HG02938 (cell line): ENCODE measurements around the gene GFOD1.

ENCODE experiments used
- ATAC-seq: cut with Tn5 transposase; IDR thresholded peaks from one replicate; pipeline ENCODE4 v1.9.1; 2021; ENCODE audit warnings: mild to moderate bottlenecking, moderate library complexity; ENCODE audit not compliant: unreplicated experiment

Gene GFOD1

GRCh38 chr6:13487122-13488014, at the start of gene GFOD1:
TSS of gene GFOD1 (minus strand) at chr6:13487600. CDS start at chr6:13486890, 710 bp downstream.
- ATAC-seq = peak; percentile 74

- no peak for ATAC-seq
Observed at GRCh38 chr6:13536796-13537526, 49.6 kb upstream of the GFOD1 start.

GRCh38 chr6:13535306-13535705, 47.9 kb upstream of the GFOD1 start:
- ATAC-seq = no peak

- no peak for ATAC-seq
Observed at GRCh38 chr6:13534536-13534935, 47.1 kb upstream of the GFOD1 start.

- no peak for ATAC-seq
Observed at GRCh38 chr6:13531956-13532355, 44.6 kb upstream of the GFOD1 start.

- no peak for ATAC-seq
Observed at GRCh38 chr6:13528777-13529343, 41.5 kb upstream of the GFOD1 start.

- no peak for ATAC-seq
Observed at GRCh38 chr6:13528232-13528631, 40.8 kb upstream of the GFOD1 start.

- no peak for ATAC-seq
Observed at GRCh38 chr6:13527671-13528056, 40.3 kb upstream of the GFOD1 start.

GRCh38 chr6:13526727-13527670, 39.6 kb upstream of the GFOD1 start:
- peak; percentile 81 for ATAC-seq

GRCh38 chr6:13526357-13526726, 38.9 kb upstream of the GFOD1 start:
- ATAC-seq = no peak

- no peak for ATAC-seq
Observed at GRCh38 chr6:13524801-13525508, 37.6 kb upstream of the GFOD1 start.

- no peak for ATAC-seq
Observed at GRCh38 chr6:13523826-13524622, 36.6 kb upstream of the GFOD1 start.

GRCh38 chr6:13522656-13523055, 35.3 kb upstream of the GFOD1 start:
- ATAC-seq = no peak

- ATAC-seq = no peak
Observed at GRCh38 chr6:13519839-13520238, 32.4 kb upstream of the GFOD1 start.

- no peak for ATAC-seq
Observed at GRCh38 chr6:13517116-13517515, 29.7 kb upstream of the GFOD1 start.

GRCh38 chr6:13515912-13516311, 28.5 kb upstream of the GFOD1 start:
- ATAC-seq = no peak

- ATAC-seq = no peak
Observed at GRCh38 chr6:13513626-13514502, 26.5 kb upstream of the GFOD1 start.

GRCh38 chr6:13512900-13513299, 25.5 kb upstream of the GFOD1 start:
- no peak for ATAC-seq
